ENCODE data around the gene RNPEPL1.

GRCh38 chr2:240628507-240628807 is 60.2 kb downstream of the RNPEPL1 start:
- TF ChIP-seq CTCF (conservative IDR thresholded peaks at IDR 0.05) (no peak), EZH2 (IDR thresholded peaks at IDR 0.05; ENCODE audit: low read depth) (no peak)
